SK-N-SH treated with all-trans-retinoic acid at 6 μM for 48 hours (cell line): ENCODE data around the gene NTM.

Source experiments
- ATAC-seq: fragments of 200-7000 bp; cut with Tn5 transposase; 3 replicates; pipeline ENCODE4 v1.9.1; 2020; ENCODE audit warnings: mild to moderate bottlenecking, moderate library complexity
- ARNTL ChIP-seq: fragments of 450-650 bp; formaldehyde crosslinking; IDR thresholded peaks from 2 replicates; pipeline ENCODE4 v1.5.0; 2020; ENCODE audit warnings: low read depth, mild to moderate bottlenecking, moderate library complexity, borderline replicate concordance
- BACH2 ChIP-seq: fragments of 250-450 bp; sonication (Bioruptor Pico); IDR thresholded peaks from 2 replicates; pipeline ENCODE4 v1.9.0; 2021; ENCODE audit warnings: mild to moderate bottlenecking, borderline replicate concordance
- CREB5 ChIP-seq: fragments of 250-450 bp; sonication (Bioruptor Pico); IDR thresholded peaks from 2 replicates; pipeline ENCODE4 v1.5.1; 2020; ENCODE audit warnings: low read depth, mild to moderate bottlenecking, moderate library complexity
- CSDC2 ChIP-seq: fragments of 250-450 bp; sonication (Bioruptor Pico); IDR thresholded peaks from 2 replicates; pipeline ENCODE4 v1.5.0; 2020; ENCODE audit warnings: mild to moderate bottlenecking, moderate library complexity
- ESRRG ChIP-seq: fragments of 250-450 bp; sonication (Bioruptor Pico); IDR thresholded peaks from 2 replicates; pipeline ENCODE4 v1.6.1; 2021; ENCODE audit warnings: mild to moderate bottlenecking
- ISL1 ChIP-seq: fragments of 250-450 bp; sonication (Bioruptor Pico); IDR thresholded peaks from 2 replicates; pipeline ENCODE4 v2.1.2; 2022; ENCODE audit warnings: mild to moderate bottlenecking, moderate library complexity
- OSR1 ChIP-seq: fragments of 250-450 bp; sonication (Bioruptor Pico); IDR thresholded peaks from 2 replicates; pipeline ENCODE4 v1.8.0; 2022; ENCODE audit warnings: moderate library complexity, mild to moderate bottlenecking, inconsistent platforms
- RARB ChIP-seq: fragments of 250-450 bp; sonication (Bioruptor Pico); IDR thresholded peaks from 2 replicates; pipeline ENCODE4 v1.8.0; 2021; ENCODE audit warnings: mild to moderate bottlenecking, moderate library complexity
- SNAI2 ChIP-seq: fragments of 250-450 bp; sonication (Bioruptor Pico); IDR thresholded peaks from 2 replicates; pipeline ENCODE4 v1.5.0; 2020; ENCODE audit warnings: mild to moderate bottlenecking, moderate library complexity
- TCF4 ChIP-seq: fragments of 250-450 bp; sonication (Bioruptor Pico); IDR thresholded peaks from 2 replicates; pipeline ENCODE4 v1.8.0; 2021; ENCODE audit warnings: mild to moderate bottlenecking, moderate library complexity, borderline replicate concordance
- TOX ChIP-seq: fragments of 250-450 bp; sonication (Bioruptor Pico); IDR thresholded peaks from 2 replicates; pipeline ENCODE4 v1.8.0; 2021; ENCODE audit warnings: mild to moderate bottlenecking, moderate library complexity, borderline replicate concordance
- ZC3H10 ChIP-seq: fragments of 250-450 bp; sonication (Bioruptor Pico); IDR thresholded peaks from 2 replicates; pipeline ENCODE4 v1.5.1; 2021; ENCODE audit warnings: mild to moderate bottlenecking, moderate library complexity
- ZFP3 ChIP-seq: fragments of 250-450 bp; sonication (Bioruptor Pico); IDR thresholded peaks from 2 replicates; pipeline ENCODE4 v1.5.0; 2020; ENCODE audit warnings: mild to moderate bottlenecking, moderate library complexity
- ZFP30 ChIP-seq: fragments of 450-650 bp; formaldehyde crosslinking; IDR thresholded peaks from 2 replicates; pipeline ENCODE4 v1.5.0; 2022; ENCODE audit warnings: mild to moderate bottlenecking, moderate library complexity
- ZNF565 ChIP-seq: fragments of 450-650 bp; formaldehyde crosslinking; conservative IDR thresholded peaks from 2 replicates; pipeline ENCODE4 v1.5.0; 2020; ENCODE audit warnings: low read depth, mild to moderate bottlenecking, moderate library complexity
- ZNF70 ChIP-seq: fragments of 450-650 bp; formaldehyde crosslinking; IDR thresholded peaks from 2 replicates; pipeline ENCODE4 v1.5.0; 2020; ENCODE audit warnings: mild to moderate bottlenecking, moderate library complexity
- TF ChIP-seq, protein P1 (sequence below): fragments of 250-450 bp; sonication (Bioruptor Pico); IDR thresholded peaks from 2 replicates; pipeline ENCODE4 v1.8.0; 2021; ENCODE audit warnings: low read depth, mild to moderate bottlenecking, moderate library complexity, borderline replicate concordance
- TF ChIP-seq, protein P2 (sequence below): fragments of 250-450 bp; sonication (Bioruptor Pico); IDR thresholded peaks from 2 replicates; pipeline ENCODE4 v1.5.0; 2020; ENCODE audit warnings: mild to moderate bottlenecking, moderate library complexity
- TF ChIP-seq, protein P3 (sequence below): fragments of 250-450 bp; sonication (Bioruptor Pico); IDR thresholded peaks from 2 replicates; pipeline ENCODE4 v1.5.1; 2021; ENCODE audit warnings: mild to moderate bottlenecking, moderate library complexity
- TF ChIP-seq, protein P4 (sequence below): fragments of 250-450 bp; sonication (Bioruptor Pico); IDR thresholded peaks from 2 replicates; pipeline ENCODE4 v1.8.0; 2020; ENCODE audit warnings: mild to moderate bottlenecking, moderate library complexity, borderline replicate concordance

Gene NTM

DNA sequence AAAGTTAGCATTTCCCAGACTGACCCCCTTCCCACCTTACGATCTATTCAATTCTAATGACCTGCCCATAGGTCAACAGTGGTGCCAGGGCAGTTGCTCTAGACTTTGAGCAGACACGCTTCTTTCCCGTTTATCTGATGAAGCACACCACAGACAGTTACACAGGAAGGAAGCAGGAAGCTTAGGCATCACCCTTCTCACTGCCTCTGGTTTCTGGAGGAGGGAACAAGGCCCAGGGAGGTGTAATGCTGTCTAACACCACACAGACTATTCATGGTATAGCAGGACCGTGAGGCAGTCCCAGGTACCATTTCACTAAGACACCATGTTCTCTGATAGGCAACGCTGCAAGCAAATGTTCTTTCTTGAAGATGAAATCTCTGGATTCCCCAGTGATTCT is 279.4 kb downstream of the NTM start:
- TF ChIP-seq TCF4 (CRISPR knock-in tag) (no peak), ZFP3 (no peak), OSR1 (no peak), CREB5 (CRISPR knock-in tag) (no peak), RARB (no peak), ZNF70 (CRISPR knock-in tag) (no peak), ARNTL (CRISPR knock-in tag) (no peak), SNAI2 (CRISPR knock-in tag) (no peak), ZNF565 (CRISPR knock-in tag) (no peak), ZC3H10 (CRISPR knock-in tag) (no peak)
- TF ChIP-seq, protein P1, sequence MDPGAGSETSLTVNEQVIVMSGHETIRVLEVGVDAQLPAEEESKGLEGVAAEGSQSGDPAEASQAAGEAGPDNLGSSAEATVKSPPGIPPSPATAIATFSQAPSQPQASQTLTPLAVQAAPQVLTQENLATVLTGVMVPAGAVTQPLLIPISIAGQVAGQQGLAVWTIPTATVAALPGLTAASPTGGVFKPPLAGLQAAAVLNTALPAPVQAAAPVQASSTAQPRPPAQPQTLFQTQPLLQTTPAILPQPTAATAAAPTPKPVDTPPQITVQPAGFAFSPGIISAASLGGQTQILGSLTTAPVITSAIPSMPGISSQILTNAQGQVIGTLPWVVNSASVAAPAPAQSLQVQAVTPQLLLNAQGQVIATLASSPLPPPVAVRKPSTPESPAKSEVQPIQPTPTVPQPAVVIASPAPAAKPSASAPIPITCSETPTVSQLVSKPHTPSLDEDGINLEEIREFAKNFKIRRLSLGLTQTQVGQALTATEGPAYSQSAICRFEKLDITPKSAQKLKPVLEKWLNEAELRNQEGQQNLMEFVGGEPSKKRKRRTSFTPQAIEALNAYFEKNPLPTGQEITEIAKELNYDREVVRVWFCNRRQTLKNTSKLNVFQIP (CRISPR knock-in tag), result no peak
- TF ChIP-seq, protein P2, sequence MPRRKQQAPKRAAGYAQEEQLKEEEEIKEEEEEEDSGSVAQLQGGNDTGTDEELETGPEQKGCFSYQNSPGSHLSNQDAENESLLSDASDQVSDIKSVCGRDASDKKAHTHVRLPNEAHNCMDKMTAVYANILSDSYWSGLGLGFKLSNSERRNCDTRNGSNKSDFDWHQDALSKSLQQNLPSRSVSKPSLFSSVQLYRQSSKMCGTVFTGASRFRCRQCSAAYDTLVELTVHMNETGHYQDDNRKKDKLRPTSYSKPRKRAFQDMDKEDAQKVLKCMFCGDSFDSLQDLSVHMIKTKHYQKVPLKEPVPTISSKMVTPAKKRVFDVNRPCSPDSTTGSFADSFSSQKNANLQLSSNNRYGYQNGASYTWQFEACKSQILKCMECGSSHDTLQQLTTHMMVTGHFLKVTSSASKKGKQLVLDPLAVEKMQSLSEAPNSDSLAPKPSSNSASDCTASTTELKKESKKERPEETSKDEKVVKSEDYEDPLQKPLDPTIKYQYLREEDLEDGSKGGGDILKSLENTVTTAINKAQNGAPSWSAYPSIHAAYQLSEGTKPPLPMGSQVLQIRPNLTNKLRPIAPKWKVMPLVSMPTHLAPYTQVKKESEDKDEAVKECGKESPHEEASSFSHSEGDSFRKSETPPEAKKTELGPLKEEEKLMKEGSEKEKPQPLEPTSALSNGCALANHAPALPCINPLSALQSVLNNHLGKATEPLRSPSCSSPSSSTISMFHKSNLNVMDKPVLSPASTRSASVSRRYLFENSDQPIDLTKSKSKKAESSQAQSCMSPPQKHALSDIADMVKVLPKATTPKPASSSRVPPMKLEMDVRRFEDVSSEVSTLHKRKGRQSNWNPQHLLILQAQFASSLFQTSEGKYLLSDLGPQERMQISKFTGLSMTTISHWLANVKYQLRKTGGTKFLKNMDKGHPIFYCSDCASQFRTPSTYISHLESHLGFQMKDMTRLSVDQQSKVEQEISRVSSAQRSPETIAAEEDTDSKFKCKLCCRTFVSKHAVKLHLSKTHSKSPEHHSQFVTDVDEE, result no peak
- TF ChIP-seq, protein P3, sequence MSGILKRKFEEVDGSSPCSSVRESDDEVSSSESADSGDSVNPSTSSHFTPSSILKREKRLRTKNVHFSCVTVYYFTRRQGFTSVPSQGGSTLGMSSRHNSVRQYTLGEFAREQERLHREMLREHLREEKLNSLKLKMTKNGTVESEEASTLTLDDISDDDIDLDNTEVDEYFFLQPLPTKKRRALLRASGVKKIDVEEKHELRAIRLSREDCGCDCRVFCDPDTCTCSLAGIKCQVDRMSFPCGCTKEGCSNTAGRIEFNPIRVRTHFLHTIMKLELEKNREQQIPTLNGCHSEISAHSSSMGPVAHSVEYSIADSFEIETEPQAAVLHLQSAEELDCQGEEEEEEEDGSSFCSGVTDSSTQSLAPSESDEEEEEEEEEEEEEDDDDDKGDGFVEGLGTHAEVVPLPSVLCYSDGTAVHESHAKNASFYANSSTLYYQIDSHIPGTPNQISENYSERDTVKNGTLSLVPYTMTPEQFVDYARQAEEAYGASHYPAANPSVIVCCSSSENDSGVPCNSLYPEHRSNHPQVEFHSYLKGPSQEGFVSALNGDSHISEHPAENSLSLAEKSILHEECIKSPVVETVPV (CRISPR knock-in tag), result no peak
- no peak for ATAC-seq

- TF ChIP-seq, protein P2, result no peak
- TF ChIP-seq CSDC2 (CRISPR knock-in tag) (no peak), BACH2 (CRISPR knock-in tag) (no peak), ZC3H10 (CRISPR knock-in tag) (no peak), ESRRG (CRISPR knock-in tag) (no peak), ZFP30 (CRISPR knock-in tag) (no peak), TOX (no peak), RARB (no peak), TCF4 (CRISPR knock-in tag) (no peak)
- TF ChIP-seq, protein P4, sequence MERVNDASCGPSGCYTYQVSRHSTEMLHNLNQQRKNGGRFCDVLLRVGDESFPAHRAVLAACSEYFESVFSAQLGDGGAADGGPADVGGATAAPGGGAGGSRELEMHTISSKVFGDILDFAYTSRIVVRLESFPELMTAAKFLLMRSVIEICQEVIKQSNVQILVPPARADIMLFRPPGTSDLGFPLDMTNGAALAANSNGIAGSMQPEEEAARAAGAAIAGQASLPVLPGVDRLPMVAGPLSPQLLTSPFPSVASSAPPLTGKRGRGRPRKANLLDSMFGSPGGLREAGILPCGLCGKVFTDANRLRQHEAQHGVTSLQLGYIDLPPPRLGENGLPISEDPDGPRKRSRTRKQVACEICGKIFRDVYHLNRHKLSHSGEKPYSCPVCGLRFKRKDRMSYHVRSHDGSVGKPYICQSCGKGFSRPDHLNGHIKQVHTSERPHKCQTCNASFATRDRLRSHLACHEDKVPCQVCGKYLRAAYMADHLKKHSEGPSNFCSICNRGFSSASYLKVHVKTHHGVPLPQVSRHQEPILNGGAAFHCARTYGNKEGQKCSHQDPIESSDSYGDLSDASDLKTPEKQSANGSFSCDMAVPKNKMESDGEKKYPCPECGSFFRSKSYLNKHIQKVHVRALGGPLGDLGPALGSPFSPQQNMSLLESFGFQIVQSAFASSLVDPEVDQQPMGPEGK, result no peak
- no peak for ATAC-seq
Observed at GRCh38 chr11:131652231-131652630, 281.8 kb downstream of the NTM start.

- no peak for ATAC-seq
- TF ChIP-seq BACH2 (CRISPR knock-in tag) (no peak), ISL1 (CRISPR knock-in tag) (no peak)
- TF ChIP-seq, protein P3 (CRISPR knock-in tag), result no peak
- TF ChIP-seq, protein P2, result no peak
Observed at GRCh38 chr11:131653260-131653659, 282.8 kb downstream of the NTM start.
